MM.1S (cell line): ENCODE results near the gene UST.

Experiments used
- DNase-seq: peaks from one replicate; pipeline ENCODE4 v3.0.0-alpha.2; 2015
- H2AFZ ChIP-seq: fragments of 300-600 bp; sonication (generic); 2 replicates; pipeline ENCODE4 v1.6.0; 2016; ENCODE audit warnings: antibody characterized with exemption, low read length
- H3F3A ChIP-seq: fragments of 300-600 bp; sonication (generic); 2 replicates; pipeline ENCODE4 v1.6.1; 2016; ENCODE audit warnings: mild to moderate bottlenecking, antibody characterized with exemption, low read length, moderate library complexity, mixed read lengths; ENCODE audit not compliant: insufficient read depth
- H3K27ac ChIP-seq: fragments of 300-600 bp; sonication (generic); 2 replicates; pipeline ENCODE4 v1.5.1; 2016; ENCODE audit warnings: mild to moderate bottlenecking, low read length
- H3K27me3 ChIP-seq: fragments of 300-600 bp; sonication (generic); replicated peaks from 2 replicates; pipeline ENCODE4 v1.6.0; 2016; ENCODE audit warnings: low read length; ENCODE audit not compliant: insufficient read depth
- H3K36me3 ChIP-seq: fragments of 300-600 bp; sonication (generic); replicated peaks from 2 replicates; pipeline ENCODE4 v1.6.1; 2016; ENCODE audit warnings: mild to moderate bottlenecking, low read length, mixed read lengths; ENCODE audit not compliant: insufficient read depth
- H3K4me1 ChIP-seq: fragments of 300-600 bp; sonication (generic); 2 replicates; pipeline ENCODE4 v1.6.1; 2016; ENCODE audit warnings: low read length, mixed read lengths
- H3K4me2 ChIP-seq: fragments of 300-600 bp; sonication (generic); 2 replicates; pipeline ENCODE4 v1.6.0; 2016; ENCODE audit warnings: low read depth, low read length
- H3K4me3 ChIP-seq: fragments of 300-600 bp; sonication (generic); 2 replicates; pipeline ENCODE4 v1.5.1; 2016; ENCODE audit warnings: low read length, mixed read lengths
- H3K79me2 ChIP-seq: fragments of 300-600 bp; sonication (generic); 2 replicates; pipeline ENCODE4 v1.6.1; 2016; ENCODE audit warnings: mixed run types, low read length, mixed read lengths
- H3K9ac ChIP-seq: fragments of 300-600 bp; sonication (generic); 2 replicates; pipeline ENCODE4 v1.6.1; 2016; ENCODE audit warnings: low read length, mixed read lengths
- H3K9me2 ChIP-seq: fragments of 300-600 bp; sonication (generic); replicated peaks from 2 replicates; pipeline ENCODE4 v1.6.1; 2016; ENCODE audit warnings: mild to moderate bottlenecking, low read length, mixed read lengths; ENCODE audit not compliant: insufficient read depth
- H3K9me3 ChIP-seq: fragments of 300-600 bp; sonication (generic); replicated peaks from 2 replicates; pipeline ENCODE4 v1.6.1; 2016; ENCODE audit warnings: mild to moderate bottlenecking, low read length, mixed read lengths; ENCODE audit not compliant: insufficient read depth
- H4K20me1 ChIP-seq: fragments of 300-600 bp; sonication (generic); 2 replicates; pipeline ENCODE4 v1.6.1; 2016; ENCODE audit warnings: mild to moderate bottlenecking, low read length, moderate library complexity, mixed read lengths; ENCODE audit not compliant: insufficient read depth
- CTCF ChIP-seq: fragments of 300-600 bp; sonication (generic); IDR thresholded peaks from 2 replicates; pipeline ENCODE4 v1.5.1; 2016; ENCODE audit warnings: antibody characterized with exemption, low read length, mixed read lengths
- EZH2 ChIP-seq: fragments of 300-600 bp; sonication (generic); optimal IDR thresholded peaks from 2 replicates; pipeline ENCODE3; 2017; ENCODE audit warnings: low read depth, mild to moderate bottlenecking, antibody characterized with exemption, low read length, mixed read lengths
- EZH2phosphoT487 ChIP-seq: fragments of 300-600 bp; sonication (generic); IDR thresholded peaks from 2 replicates; pipeline ENCODE4 v1.6.1; 2018; ENCODE audit warnings: antibody characterized with exemption, low read length

UST gene

DNA sequence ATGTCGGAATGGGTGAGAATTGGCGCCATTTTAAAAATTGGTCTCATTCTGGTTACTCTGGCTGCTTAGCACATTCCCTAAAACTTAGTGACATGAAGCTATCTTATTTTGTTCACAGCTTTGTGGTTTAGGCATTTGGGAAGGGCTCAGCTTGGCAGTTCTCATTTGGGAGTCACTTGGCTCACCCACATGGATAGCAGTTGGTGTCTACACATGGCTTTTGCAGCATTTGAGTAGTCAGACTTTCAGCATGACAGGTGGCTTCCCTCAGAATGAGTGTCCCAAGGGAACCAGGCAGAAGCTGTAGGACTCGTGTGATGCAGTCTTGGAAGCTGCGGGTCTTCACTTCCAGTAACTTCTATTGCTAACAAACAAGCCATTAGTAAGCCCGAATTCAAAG, 64.6 kb downstream of the UST start:
- H3K4me3 ChIP-seq: no peak overlapping the region
- H4K20me1 ChIP-seq: no peaks in the 10 kb centered on the region
- no peak for DNase-seq
- H3K27ac ChIP-seq: no peak overlapping the region
- no peaks in the 10 kb centered on the region for H3K9me3 ChIP-seq
- no peak for TF ChIP-seq EZH2phosphoT487
- no peak for TF ChIP-seq EZH2
- TF ChIP-seq CTCF: no peak
- H3K4me1 ChIP-seq: no peaks in the 10 kb centered on the region
- no peak overlapping the region for H3K4me2 ChIP-seq
- H3K79me2 ChIP-seq: no peaks in the 10 kb centered on the region
- H3K36me3 ChIP-seq: no peaks in the 10 kb centered on the region
- H3K9ac ChIP-seq: no peak overlapping the region
- H3K9me2 ChIP-seq: no peaks in the 10 kb centered on the region
- H3F3A ChIP-seq: no peaks in the 10 kb centered on the region
- no peaks in the 10 kb centered on the region for H3K27me3 ChIP-seq
- H2AFZ ChIP-seq: no peak overlapping the region

GRCh38 chr6:148814082-148814790, 67.4 kb downstream of the UST start:
- no peaks in the 10 kb centered on the region for H3K9me3 ChIP-seq
- no peak overlapping the region for H3K4me3 ChIP-seq
- no peak overlapping the region for H3K27ac ChIP-seq
- DNase-seq: no peak
- no peaks in the 10 kb centered on the region for H3K79me2 ChIP-seq
- no peaks in the 10 kb centered on the region for H3K4me1 ChIP-seq
- H3F3A ChIP-seq: no peaks in the 10 kb centered on the region
- no peaks in the 10 kb centered on the region for H4K20me1 ChIP-seq
- no peaks in the 10 kb centered on the region for H3K27me3 ChIP-seq
- no peak overlapping the region for H3K9ac ChIP-seq
- H3K36me3 ChIP-seq: no peaks in the 10 kb centered on the region
- H3K9me2 ChIP-seq: no peaks in the 10 kb centered on the region
- H3K4me2 ChIP-seq: no peak overlapping the region
- no peak overlapping the region for H2AFZ ChIP-seq
- TF ChIP-seq EZH2phosphoT487: no peak
- no peak for TF ChIP-seq CTCF
- TF ChIP-seq EZH2: no peak

- Histone ChIP-seq H3K4me1 (no peaks in the 10 kb centered on the region), H3K27me3 (no peaks in the 10 kb centered on the region), H3K9me2 (no peaks in the 10 kb centered on the region), H3F3A (no peaks in the 10 kb centered on the region), H3K4me3 (no peak overlapping the region), H3K27ac (no peak overlapping the region), H3K79me2 (no peaks in the 10 kb centered on the region), H3K9ac (no peak overlapping the region), H4K20me1 (no peaks in the 10 kb centered on the region), H2AFZ (no peak overlapping the region), H3K4me2 (no peak overlapping the region), H3K36me3 (no peaks in the 10 kb centered on the region), H3K9me3 (no peaks in the 10 kb centered on the region)
- no peak for TF ChIP-seq CTCF
- TF ChIP-seq EZH2: no peak
- no peak for TF ChIP-seq EZH2phosphoT487
- no peak for DNase-seq
These were observed 68.0 kb downstream of the UST start for GRCh38 chr6:148814869-148815268.
